GM18520 (cell line): ENCODE measurements around the gene KCNN2.
"Not testable (repeated sequence)": the region's sequence is repeated elsewhere in the genome, so short reads cannot be mapped to it uniquely, and the experiment has no call there.

ENCODE experiments used
- ATAC-seq: cut with Tn5 transposase; IDR thresholded peaks from one replicate; pipeline ENCODE4 v1.9.1; 2021; ENCODE audit not compliant: unreplicated experiment

The KCNN2 gene

GRCh38 chr5:114418176-114419066, 56.6 kb downstream of the KCNN2 start:
- ATAC-seq: peak; percentile 79

- ATAC-seq: peak; percentile 8
Observed at GRCh38 chr5:114419067-114419388, 57.2 kb downstream of the KCNN2 start.

- ATAC-seq: no peak
Observed at GRCh38 chr5:114419959-114420358, 58.1 kb downstream of the KCNN2 start.

GRCh38 chr5:114427204-114427603, 65.3 kb downstream of the KCNN2 start:
- ATAC-seq: no peak

GRCh38 chr5:114430532-114430931, 68.7 kb downstream of the KCNN2 start:
- no peak for ATAC-seq

GRCh38 chr5:114432684-114433083, 70.8 kb downstream of the KCNN2 start:
- not testable (repeated sequence) for ATAC-seq

- ATAC-seq: no peak
Observed at GRCh38 chr5:114434396-114435219, 72.7 kb downstream of the KCNN2 start.

- ATAC-seq: no peak
Observed at GRCh38 chr5:114435220-114435481, 73.3 kb downstream of the KCNN2 start.

- peak; percentile 97 for ATAC-seq
Observed at GRCh38 chr5:114435885-114436299, 74.0 kb downstream of the KCNN2 start.

- no peak for ATAC-seq
Observed at GRCh38 chr5:114437936-114438335, 76.1 kb downstream of the KCNN2 start.

GRCh38 chr5:114438471-114438870, 76.6 kb downstream of the KCNN2 start:
- ATAC-seq: no peak

GRCh38 chr5:114447084-114447773, 85.4 kb downstream of the KCNN2 start:
- ATAC-seq: no peak

- ATAC-seq: no peak
Observed at GRCh38 chr5:114448481-114448880, 86.6 kb downstream of the KCNN2 start.

GRCh38 chr5:114449860-114450421, 88.1 kb downstream of the KCNN2 start:
- ATAC-seq: peak; percentile 98

- no peak for ATAC-seq
Observed at GRCh38 chr5:114450437-114450836, 88.6 kb downstream of the KCNN2 start.

GRCh38 chr5:114458726-114459125, 96.9 kb downstream of the KCNN2 start:
- no peak for ATAC-seq

- ATAC-seq: no peak
Observed at GRCh38 chr5:114467171-114467570, 105.3 kb downstream of the KCNN2 start.

GRCh38 chr5:114467729-114468128, 105.9 kb downstream of the KCNN2 start:
- no peak for ATAC-seq

- no peak for ATAC-seq
Observed at GRCh38 chr5:114469372-114469771, 107.5 kb downstream of the KCNN2 start.

- no peak for ATAC-seq
Observed at GRCh38 chr5:114471529-114471928, 109.7 kb downstream of the KCNN2 start.

GRCh38 chr5:114473541-114473940, 111.7 kb downstream of the KCNN2 start:
- ATAC-seq: no peak
